Hippocampal formation (tissue), 2 donors: ENCODE results near the gene FOSL1.
A peak's percentile ranks its signal among the peaks of the same experiment; 100 is the strongest.

Experiments used
- DNase-seq, 2 donors: peaks; one replicate each; lab custom pipeline; 2025; lab: John Stamatoyannopoulos, UW

Gene FOSL1

GRCh38 chr11:65863889-65864705 is 36.1 kb downstream of the FOSL1 start:
- no peak for DNase-seq

DNA sequence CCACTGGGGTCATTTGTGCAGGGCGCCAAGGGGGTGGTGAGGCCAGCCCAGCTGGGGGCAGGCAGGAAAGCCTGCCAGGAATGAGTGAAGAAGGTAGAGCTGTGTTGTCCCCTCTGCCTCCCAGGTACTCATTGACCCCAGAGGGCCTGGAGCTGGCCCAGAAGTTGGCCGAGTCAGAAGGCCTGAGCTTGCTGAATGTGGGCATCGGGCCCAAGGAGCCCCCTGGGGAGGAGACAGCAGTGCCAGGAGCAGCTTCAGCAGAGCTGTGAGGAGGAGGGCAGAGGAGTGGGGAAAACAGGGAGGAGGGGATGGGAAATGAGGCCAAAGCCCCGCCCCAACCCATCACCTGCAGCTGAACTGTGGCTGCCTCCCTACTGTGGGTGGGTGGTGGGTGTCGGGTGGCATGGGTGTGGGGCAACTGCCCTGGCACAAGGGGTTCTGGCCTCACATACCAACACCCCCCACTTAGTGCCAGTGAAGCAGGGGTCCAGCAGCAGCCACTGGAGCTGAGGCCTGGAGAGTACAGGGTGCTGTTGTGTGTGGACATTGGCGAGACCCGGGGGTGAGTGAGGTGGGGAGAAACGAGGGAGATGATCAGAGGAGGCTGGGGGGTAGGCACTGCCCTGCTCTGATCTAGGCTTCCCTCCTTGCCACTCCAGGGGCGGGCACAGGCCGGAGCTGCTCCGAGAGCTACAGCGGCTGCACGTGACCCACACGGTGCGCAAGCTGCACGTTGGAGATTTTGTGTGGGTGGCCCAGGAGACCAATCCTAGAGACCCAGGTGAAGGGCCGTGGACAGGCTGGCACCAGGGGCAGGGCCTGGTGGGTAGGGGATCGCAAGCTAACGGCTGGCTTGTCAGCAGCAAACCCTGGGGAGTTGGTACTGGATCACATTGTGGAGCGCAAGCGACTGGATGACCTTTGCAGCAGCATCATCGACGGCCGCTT is 37.0 kb downstream of the FOSL1 start:
- DNase-seq: no peak

- DNase-seq: no peak
Observed at GRCh38 chr11:65862191-65862735, 37.9 kb downstream of the FOSL1 start.

GRCh38 chr11:65861533-65862183 is 38.5 kb downstream of the FOSL1 start:
- no peak for DNase-seq

- DNase-seq: no peak
Observed at GRCh38 chr11:65861165-65861505, 39.1 kb downstream of the FOSL1 start.

DNA sequence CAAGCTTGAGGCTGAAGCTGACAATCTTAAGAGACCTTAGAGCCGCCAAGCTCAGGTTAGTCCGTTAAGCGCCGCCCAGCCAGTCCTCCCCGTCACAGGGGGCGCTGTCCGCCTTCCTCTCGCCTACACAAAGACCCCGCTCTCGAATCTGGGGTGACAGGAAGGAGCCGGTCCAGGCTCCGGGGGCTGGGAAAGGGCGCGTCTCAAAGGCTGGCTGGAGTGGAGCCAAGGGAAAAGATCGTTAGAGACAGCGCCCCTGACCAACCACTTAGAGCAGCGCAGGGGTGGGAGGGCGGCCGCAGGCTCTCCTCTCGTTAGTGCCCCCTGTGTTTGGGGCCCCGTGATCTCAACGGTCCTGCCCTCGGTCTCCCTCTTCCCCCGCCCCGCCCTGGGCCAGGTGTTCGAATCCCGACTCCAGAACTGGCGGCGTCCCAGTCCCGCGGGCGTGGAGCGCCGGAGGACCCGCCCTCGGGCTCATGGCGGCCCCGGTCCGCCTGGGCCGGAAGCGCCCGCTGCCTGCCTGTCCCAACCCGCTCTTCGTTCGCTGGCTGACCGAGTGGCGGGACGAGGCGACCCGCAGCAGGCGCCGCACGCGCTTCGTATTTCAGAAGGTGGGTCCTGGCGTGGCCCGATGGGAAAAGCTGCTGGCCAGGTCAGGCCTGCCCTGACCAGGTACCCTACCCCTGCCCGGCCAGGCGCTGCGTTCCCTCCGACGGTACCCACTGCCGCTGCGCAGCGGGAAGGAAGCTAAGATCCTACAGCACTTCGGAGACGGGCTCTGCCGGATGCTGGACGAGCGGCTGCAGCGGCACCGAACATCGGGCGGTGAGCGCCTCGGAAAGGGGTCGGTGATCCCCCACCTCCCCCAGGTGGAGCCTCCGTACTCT is 39.7 kb downstream of the FOSL1 start, which contains the start of gene MUS81:
TSS of gene MUS81 (plus strand) at position 156 of the 887 bp plus-strand sequence. CDS start at position 477, 321 bp downstream.
- DNase-seq: peak; percentile 91

- DNase-seq: no peak
Observed at GRCh38 chr11:65859812-65860277, 40.3 kb downstream of the FOSL1 start.

DNA sequence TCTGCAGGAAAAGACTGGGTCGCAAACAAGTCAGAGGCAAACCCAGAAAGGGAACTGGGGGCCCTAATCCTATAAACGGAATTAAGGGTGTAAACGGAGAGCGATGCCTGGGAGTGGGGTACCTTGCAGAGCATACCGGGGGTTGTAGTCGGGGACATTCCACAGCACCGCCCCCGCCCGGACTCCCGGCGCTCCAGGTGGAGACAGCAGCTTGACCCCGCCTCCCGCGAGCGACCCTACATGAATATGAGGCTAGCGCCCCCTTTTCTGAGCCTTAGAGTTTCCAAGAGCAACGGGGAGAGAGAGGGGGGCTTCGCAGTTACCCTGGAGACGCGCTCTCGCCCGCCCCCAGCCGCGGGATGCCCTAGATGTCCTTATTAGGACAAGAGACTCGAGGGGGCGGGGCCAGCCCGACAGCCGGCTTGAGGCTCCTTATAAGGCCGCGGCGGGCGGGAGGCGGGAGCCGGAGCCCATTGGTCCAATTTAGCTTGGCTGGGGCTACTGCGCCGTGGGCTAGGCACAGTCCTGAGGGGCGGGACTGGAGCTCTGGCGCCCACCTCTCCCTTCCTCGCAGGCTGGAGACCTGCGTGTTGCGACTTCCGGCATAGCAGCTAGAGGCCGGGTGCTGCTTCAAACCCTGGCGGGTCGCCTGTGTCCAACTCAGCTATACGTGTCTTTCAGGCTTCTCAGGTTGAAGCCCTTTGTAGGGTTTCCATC is 40.9 kb downstream of the FOSL1 start:
- DNase-seq: peak; percentile 90 to 91

DNA sequence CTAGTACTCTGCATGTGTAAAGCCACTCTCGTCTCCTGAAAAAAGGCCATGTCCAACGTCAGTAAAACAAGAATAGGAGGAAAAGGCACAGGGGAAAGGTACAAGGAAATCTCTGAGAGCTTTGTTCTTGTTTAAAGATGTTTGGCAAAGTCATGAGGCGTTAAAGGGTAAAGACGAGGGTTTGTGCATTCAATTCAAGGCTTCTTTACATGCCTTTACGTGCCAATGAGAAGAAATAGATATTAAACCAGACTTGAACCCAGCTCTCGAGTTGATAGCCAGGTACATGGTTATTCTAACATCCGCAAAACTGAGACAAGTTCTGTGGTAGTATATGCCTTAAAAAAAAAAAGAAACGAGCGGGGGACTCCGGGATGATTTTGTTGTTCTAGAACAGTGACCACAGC is 41.5 kb downstream of the FOSL1 start:
- no peak for DNase-seq

DNA sequence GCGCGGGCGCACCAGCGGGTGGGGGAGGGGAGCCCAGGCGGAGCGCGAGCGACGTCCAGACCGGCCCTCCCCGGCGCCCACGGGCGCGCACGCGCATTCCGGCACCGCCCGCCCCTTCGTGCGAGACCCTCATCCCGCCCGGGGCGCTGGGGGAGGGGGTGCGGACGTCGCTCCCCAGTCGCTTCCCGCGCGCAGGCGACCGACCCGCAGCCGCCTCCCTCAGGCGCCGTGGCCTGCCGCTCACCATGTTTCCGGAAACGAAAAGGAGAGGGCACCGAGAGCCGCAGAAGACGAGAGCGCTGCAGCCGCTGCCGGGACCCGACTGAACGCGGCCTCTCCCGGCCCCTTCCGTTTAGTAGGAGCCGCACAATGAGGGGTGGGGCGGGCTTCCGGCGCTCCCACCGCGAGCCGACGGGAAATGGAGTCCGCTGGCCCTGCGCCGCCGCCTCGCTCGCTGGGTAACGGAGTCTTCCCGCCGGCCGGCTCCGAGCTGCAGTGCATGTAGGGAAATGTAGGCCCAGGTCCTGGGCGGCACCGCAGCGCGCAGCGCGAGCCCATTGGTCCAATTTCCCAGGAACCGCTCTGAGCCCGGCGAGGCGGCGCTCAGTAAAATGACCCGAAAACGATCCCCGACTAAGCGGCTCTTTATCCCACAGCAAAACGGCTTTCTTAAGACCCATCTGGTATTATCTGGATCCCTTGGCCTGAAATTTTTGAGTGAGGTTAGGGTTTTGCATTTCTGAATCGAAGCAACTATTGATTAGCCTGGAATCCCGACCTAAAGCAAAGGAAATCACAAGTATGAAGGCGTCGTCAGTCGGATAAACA is 42.1 kb downstream of the FOSL1 start, which contains the start of gene CFL1:
TSS of gene CFL1 (minus strand) at position 328 of the 828 bp plus-strand sequence. CDS start at position 247, 81 bp downstream.
- peak; percentile 96 to 98 for DNase-seq

DNA sequence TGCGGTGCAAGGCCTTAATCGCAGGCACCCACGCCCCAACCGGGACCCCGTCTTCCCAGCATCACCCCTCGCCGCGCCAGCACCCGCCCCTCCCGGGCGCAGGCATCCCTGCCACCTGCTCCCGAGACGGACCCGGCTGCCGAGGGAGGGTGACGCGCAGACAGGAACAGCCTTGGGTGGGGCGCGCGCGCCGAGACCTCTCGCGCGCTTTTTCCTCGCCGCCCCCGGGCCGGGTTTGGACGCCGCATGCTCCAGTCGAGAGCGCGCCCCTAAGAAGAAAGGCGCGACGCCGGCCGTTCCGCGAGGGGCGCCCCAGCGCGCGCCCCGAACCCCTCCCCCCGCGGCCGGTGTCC is 42.7 kb downstream of the FOSL1 start:
- no peak for DNase-seq

DNA sequence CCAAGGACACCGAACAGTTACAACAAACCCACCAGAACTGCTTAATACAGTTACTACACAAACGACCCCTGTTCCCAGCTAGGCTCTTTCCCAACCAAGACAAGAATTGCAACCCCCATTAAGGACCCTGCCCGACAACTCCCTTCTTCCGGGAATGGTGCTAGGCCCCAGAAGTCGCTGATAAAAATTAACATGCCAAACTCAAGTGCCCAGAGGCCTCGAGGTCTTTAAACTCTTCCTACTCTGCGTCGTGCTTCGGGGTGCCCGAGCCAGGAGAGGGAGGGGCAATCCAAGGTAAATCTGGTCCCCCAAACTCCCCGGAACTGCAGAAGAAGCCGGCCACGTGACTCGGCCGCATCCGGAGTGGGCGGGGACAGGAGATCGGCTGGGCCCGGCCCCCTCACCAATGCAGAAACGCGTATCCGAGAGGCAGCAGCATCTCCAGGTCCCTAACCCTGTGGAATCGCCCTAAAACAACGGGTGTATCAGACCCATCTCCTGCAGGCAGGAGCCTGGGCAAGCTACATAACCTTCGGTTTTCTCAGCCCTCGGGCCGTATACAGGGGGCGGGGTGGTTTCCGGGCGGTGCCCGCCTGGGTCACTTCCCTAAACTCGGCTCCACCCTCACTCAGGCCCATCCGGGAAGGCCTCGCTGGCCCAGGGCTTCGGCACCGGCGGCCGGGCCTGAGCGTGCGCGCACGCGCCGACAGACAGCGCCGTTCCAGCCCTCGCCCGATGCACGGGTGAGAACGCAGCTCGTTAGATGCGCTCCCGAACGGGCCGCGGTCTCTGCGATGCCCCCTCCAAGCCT is 43.3 kb downstream of the FOSL1 start:
- DNase-seq: peak; percentile 60 to 67

DNA sequence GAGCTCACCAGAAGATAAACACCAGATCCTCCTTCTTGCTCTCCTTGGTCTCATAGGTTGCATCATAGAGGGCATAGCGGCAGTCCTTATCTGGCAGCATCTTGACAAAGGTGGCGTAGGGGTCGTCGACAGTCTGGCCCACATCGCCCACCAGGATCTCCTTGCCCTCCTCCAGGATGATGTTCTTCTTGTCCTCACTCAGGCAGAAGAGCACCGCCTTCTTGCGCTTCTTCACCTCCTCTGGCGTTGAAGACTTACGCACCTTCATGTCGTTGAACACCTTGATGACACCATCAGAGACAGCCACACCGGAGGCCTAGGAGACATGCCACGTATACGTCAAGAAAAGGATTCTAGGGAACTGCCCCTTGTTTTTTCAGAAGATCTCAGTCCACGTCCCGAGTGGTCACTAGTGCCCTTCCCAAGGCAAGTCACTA is 44.2 kb downstream of the FOSL1 start:
- no peak for DNase-seq

DNA sequence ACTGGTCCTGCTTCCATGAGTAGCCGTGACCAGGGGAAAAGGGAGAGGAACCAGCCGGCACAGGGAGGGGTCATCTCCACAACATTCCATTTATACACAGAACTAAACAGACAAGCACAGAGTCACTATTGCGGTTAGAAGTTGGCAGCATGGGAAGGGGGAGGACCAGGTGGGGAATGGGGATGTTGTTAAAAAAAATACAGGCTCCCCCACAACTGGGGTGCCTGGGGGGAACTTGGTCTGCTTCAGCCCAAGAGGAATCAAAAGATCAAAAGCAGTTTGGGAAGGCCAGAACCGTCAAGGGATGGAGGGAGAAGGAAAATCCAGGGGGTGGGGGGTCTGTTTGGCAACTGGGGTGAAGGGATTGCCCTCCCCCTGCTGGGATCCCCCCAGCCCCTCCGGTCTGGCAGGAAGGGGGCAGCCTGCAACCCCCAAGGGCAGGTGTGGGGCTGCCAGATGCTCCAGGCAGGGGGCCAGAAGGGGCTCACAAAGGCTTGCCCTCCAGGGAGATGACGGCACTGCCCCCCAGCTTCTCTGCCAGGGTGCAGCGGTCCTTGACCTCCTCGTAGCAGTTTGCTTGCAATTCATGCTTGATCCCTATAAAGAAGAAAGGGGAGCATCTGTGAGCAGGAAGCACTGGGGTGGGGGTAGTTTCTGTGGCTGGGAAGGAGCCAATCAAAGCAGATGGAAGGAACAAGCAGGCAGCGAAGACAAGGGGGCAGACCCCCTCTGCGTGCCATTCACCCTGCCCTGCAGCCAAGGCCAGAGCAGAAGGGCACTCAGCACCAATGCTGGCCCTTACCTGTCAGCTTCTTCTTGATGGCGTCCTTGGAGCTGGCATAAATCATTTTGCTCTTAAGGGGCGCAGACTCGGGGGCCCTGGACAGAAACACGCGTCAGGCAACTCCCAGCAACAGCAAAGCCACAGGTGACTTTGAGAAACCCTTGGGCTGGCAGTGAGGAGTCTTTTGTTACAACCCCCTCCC is 45.0 kb downstream of the FOSL1 start:
- no peak for DNase-seq

DNA sequence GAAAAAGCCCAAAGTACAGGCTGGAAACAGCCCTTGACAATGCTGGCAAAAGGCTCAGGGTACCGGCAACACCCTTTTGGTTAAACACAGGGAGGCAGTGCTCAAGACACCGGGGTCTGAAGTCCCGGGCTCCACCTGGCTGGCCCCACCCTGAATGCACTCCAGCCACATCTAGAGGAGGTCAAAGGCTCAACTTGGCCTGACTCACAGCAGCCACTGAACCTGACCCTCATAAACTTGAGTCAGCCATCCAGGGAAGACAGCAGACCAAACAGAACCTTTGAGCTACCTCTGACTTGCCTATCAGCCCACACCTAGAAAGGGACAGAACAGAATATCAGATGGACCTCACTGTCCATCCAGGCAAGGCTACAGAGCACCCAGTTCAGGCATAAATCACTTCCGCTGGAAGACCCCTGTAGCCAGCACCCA is 46.0 kb downstream of the FOSL1 start:
- DNase-seq: no peak

- no peak for DNase-seq
Observed at GRCh38 chr11:65853246-65853979, 46.8 kb downstream of the FOSL1 start.
